ENCODE data around the gene RAC3.

The RAC3 gene

DNA sequence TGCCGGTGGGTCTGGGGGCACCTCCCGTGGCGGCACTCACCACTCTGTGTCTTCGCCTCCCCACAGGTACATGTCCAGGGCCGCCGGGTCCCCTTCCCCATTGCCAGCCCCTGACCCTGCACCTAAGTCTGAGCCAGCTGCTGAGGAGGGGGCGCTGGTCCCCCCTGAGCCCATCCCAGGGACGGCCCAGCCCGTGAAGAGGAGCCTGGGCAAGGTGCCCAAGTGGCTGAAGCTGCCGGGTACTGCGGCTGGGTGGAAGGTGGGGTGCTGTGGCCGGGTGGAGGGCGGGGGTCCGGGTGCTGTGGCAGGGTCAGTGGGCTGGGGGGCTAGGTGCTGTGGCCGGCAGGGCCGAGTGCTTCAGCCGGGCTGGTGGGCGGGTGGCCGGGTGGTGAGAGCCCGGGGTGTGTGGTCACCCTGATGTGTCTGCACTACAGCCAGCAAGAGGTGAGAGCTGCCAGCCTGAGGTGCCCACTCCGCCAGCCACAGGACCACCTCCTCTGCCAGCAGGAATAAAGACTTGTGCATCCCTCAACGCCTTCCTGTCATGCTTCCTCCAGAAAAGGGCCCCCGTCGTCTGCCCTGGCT is 14.5 kb upstream of the RAC3 start:
- Histone ChIP-seq H3K79me2 (ENCODE audit: insufficient read depth, low read length) (no peaks in the 10 kb centered on the region), H3F3A (ENCODE audit: insufficient read depth, low read length) (no peaks in the 10 kb centered on the region), H3K4me3 (ENCODE audit: low read depth, low read length, poor library complexity, severe bottlenecking) (no peak overlapping the region), H3K9me2 (ENCODE audit: low read depth, low read length) (no peaks in the 10 kb centered on the region), H3K9me3 (ENCODE audit: low read length) (no peaks in the 10 kb centered on the region), H3K9ac (ENCODE audit: low read length) (no peak overlapping the region), H2AFZ (ENCODE audit: low read length) (no peak overlapping the region), H3K27me3 (ENCODE audit: insufficient read depth, low read length) (peaks cover 3% of the 10 kb centered on the region; the same call in 1 of the 2 replicates), H3K4me1 (ENCODE audit: insufficient read depth, low read length, severe bottlenecking) (peaks cover 13% of the 10 kb centered on the region), H4K20me1 (ENCODE audit: insufficient read depth, low read length) (no peaks in the 10 kb centered on the region), H3K4me2 (ENCODE audit: low read length) (no peak overlapping the region), H3K27ac (ENCODE audit: low read depth, low read length, poor library complexity, severe bottlenecking) (no peak overlapping the region), H3K36me3 (ENCODE audit: insufficient read depth, low read length) (peaks cover 12% of the 10 kb centered on the region)
- TF ChIP-seq EZH2 (IDR thresholded peaks at IDR 0.05; ENCODE audit: borderline replicate concordance, low read length), result no peak
- TF ChIP-seq CTCF (IDR thresholded peaks at IDR 0.05; ENCODE audit: low read length), result no peak

DNA sequence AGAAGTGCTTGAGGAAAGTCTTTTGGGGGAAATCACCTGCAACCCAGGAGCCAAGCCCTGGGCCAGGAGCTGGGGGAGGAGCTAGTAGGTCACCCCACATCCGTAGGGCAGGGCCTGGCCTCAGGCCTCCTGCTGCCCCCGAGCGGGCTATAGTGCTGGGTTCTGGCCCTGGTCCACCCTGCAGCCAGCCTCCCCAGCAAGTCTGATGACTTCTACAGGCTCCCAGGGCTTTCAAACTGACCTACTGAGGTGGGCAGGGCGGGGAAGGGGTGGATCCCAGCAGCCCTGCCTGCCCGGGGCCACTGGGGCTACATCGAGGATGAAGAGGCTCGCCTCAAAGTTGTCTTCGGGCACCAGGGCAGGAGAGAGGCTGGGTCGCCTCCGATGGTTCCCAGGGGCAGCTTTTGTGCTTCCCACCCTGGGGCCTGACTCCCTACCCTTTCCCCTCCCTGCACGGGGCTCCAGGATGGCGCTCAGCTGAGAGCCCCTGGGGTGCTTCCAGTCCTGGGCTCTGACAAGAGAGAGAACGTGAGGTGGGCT is 13.8 kb upstream of the RAC3 start:
- H3K4me2 ChIP-seq (ENCODE audit: low read length), result no peak overlapping the region

DNA sequence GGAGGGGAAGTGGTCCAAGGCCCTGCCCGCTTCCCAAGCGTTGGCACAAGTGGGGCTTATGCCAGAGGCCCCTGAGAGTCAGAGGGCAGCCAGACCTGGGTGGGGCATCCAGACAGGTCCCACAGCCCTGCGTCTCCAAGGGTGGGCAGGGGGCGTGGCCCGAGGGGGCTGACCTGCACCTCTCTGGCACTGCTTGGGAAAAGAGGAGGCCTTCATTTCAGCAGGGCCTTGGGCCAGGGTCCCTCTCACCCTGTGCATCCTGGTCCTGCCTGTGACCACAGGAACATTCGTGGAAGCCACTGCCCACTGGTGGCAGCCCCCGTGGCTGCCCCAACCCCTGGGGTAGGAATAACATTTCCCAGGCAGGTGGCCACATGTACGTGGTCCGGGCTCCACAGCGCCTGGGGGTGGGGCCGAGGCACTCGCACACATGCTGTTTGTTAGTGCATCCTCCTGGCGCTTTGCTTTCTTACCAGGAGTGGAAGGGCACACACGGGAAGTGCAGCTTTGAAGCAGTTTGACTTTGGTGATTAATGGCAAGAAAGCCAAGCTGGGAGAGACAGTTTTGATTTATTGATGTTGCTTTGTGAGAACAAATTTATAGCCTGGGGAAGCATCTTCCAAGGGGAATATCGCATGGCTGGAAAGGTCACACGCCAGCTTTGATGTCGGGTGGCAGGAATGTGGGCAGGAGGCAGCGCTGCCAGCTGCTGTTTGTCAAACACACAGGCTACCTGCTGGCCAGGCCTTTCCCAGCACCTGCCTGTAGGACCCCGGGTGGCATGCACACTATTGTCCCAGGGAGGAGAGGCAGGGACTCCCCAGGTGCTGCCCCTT is 13.1 kb upstream of the RAC3 start:
- peaks cover 12% of the 10 kb centered on the region; the same call in 1 of the 2 replicates for H3K36me3 ChIP-seq (ENCODE audit: insufficient read depth, low read length)

More for the DNA sequence above, 13.8 kb upstream of the RAC3 start:
- Histone ChIP-seq H3K36me3 (ENCODE audit: insufficient read depth, low read length) (peaks cover 12% of the 10 kb centered on the region), H3F3A (ENCODE audit: insufficient read depth, low read length) (no peaks in the 10 kb centered on the region), H3K4me1 (ENCODE audit: insufficient read depth, low read length, severe bottlenecking) (peaks cover 15% of the 10 kb centered on the region), H3K9me2 (ENCODE audit: low read depth, low read length) (no peaks in the 10 kb centered on the region), H3K27me3 (ENCODE audit: insufficient read depth, low read length) (peaks cover 3% of the 10 kb centered on the region; the same call in 1 of the 2 replicates), H2AFZ (ENCODE audit: low read length) (no peak overlapping the region), H3K79me2 (ENCODE audit: insufficient read depth, low read length) (no peaks in the 10 kb centered on the region), H3K27ac (ENCODE audit: low read depth, low read length, poor library complexity, severe bottlenecking) (no peak overlapping the region), H3K9me3 (ENCODE audit: low read length) (no peaks in the 10 kb centered on the region), H4K20me1 (ENCODE audit: insufficient read depth, low read length) (no peaks in the 10 kb centered on the region), H3K4me3 (ENCODE audit: low read depth, low read length, poor library complexity, severe bottlenecking) (no peak overlapping the region), H3K9ac (ENCODE audit: low read length) (no peak overlapping the region)
- TF ChIP-seq EZH2 (IDR thresholded peaks at IDR 0.05; ENCODE audit: borderline replicate concordance, low read length) (no peak), CTCF (IDR thresholded peaks at IDR 0.05; ENCODE audit: low read length) (no peak)

More for the DNA sequence above, 13.1 kb upstream of the RAC3 start:
- no peak overlapping the region for H3K4me3 ChIP-seq (ENCODE audit: low read depth, low read length, poor library complexity, severe bottlenecking)
- no peak overlapping the region for H3K9ac ChIP-seq (ENCODE audit: low read length)
- H3K27ac ChIP-seq (ENCODE audit: low read depth, low read length, poor library complexity, severe bottlenecking), result no peak overlapping the region
- no peaks in the 10 kb centered on the region for H3K9me3 ChIP-seq (ENCODE audit: low read length)
- peaks cover 15% of the 10 kb centered on the region for H3K4me1 ChIP-seq (ENCODE audit: insufficient read depth, low read length, severe bottlenecking)
- H4K20me1 ChIP-seq (ENCODE audit: insufficient read depth, low read length), result no peaks in the 10 kb centered on the region
- no peak for TF ChIP-seq CTCF (IDR thresholded peaks at IDR 0.05; ENCODE audit: low read length)
- H3K4me2 ChIP-seq (ENCODE audit: low read length), result no peak overlapping the region
- no peaks in the 10 kb centered on the region for H3K79me2 ChIP-seq (ENCODE audit: insufficient read depth, low read length)
- no peaks in the 10 kb centered on the region for H3K9me2 ChIP-seq (ENCODE audit: low read depth, low read length)
- peaks cover 3% of the 10 kb centered on the region; the same call in 1 of the 2 replicates for H3K27me3 ChIP-seq (ENCODE audit: insufficient read depth, low read length)
- H2AFZ ChIP-seq (ENCODE audit: low read length), result no peak overlapping the region
- no peaks in the 10 kb centered on the region for H3F3A ChIP-seq (ENCODE audit: insufficient read depth, low read length)

Measured in OCI-LY1 (cell line).